K562 (cell line): ENCODE data around the gene PELI2. TPM values are rescaled to one million over a fixed set of nuclear protein-coding genes. Genes with fewer than 3 reads are reported as not detected.

Experiments
- ATAC-seq: fragments of 200-7000 bp; cut with Tn5 transposase; 3 replicates; pipeline ENCODE4 v1.9.1; 2020; ENCODE audit warnings: moderate library complexity
- BruUV-seq: library from RNA; stranded (reverse); fragments of 400-500 nt; replicated peaks from 2 replicates; lab custom pipeline; 2021; lab: Mats Ljungman, UMichigan
- CTCF ChIA-PET: fragments of 300-600 bp; formaldehyde crosslinking; extraction: SDS; loops from one replicate; lab custom pipeline; 2021; ENCODE audit warnings: low intra/inter-chr PET ratio; lab: Yijun Ruan, JAX
- POLR2A ChIA-PET: fragments of 300-600, 350-650 bp; sonication (Branson Sonifier 250); formaldehyde crosslinking; extraction: SDS; loops from one replicate; lab custom pipeline; 2021; ENCODE audit warnings: antibody characterized with exemption, inconsistent platforms; lab: Yijun Ruan, JAX
- DNase-seq, 4 experiments: peaks; one replicate each; pipeline versions ENCODE4 v3.0.0 to v3.0.0-alpha.2; 2011 to 2018; ENCODE audit warnings: low spot score in 3 of 4, mixed read lengths in 3 of 4; ENCODE audit errors: extremely low read depth in 1 of 4
- FAIRE-seq: peaks from 2 replicates; lab custom pipeline; 2011; peaks lifted over from hg19 to GRCh38; lab: Jason Lieb, UNC
- H2AFZ ChIP-seq: 2 replicates; pipeline ENCODE4 v1.6.0; 2011; ENCODE audit warnings: low read depth, low read length, control low read depth, inconsistent platforms
- H3K27ac ChIP-seq: fragments of 200-600 bp; 3 replicates; pipeline ENCODE4 v1.8.0; 2011; ENCODE audit warnings: low read depth, mild to moderate bottlenecking, control low read depth, inconsistent platforms, low read length, moderate library complexity, mixed read lengths; ENCODE audit errors: extremely low read depth
- H3K27me3 ChIP-seq, 2 experiments: fragments of 300-600 bp in 1 of 2; 2 replicates in 1 of 2; 3 replicates in 1 of 2; pipeline versions ENCODE4 v1.6.0 to v1.8.0; 2011; ENCODE audit warnings: inconsistent platforms in 2 of 2, low read length in 2 of 2, mild to moderate bottlenecking in 1 of 2, mixed read lengths in 1 of 2, moderate library complexity in 1 of 2; ENCODE audit not compliant: control insufficient read depth in 2 of 2, insufficient read depth in 2 of 2
- H3K36me3 ChIP-seq: fragments of 300-600 bp; 3 replicates; pipeline ENCODE4 v1.8.0; 2011; ENCODE audit warnings: mild to moderate bottlenecking, low read length, inconsistent platforms; ENCODE audit not compliant: control insufficient read depth, insufficient read depth
- H3K4me1 ChIP-seq, 2 experiments: fragments of 200-600 bp in 1 of 2; replicated peaks in 1 of 2; 2 replicates in 1 of 2; 3 replicates in 1 of 2; pipeline versions ENCODE4 v1.5.1 to v1.8.0; 2011; ENCODE audit warnings: inconsistent platforms in 2 of 2, low read length in 2 of 2, mild to moderate bottlenecking in 1 of 2, mixed read lengths in 1 of 2, moderate library complexity in 1 of 2; ENCODE audit not compliant: control insufficient read depth in 2 of 2, insufficient read depth in 2 of 2
- H3K4me2 ChIP-seq: 2 replicates; pipeline ENCODE4 v1.6.1; 2011; ENCODE audit warnings: low read length, control low read depth, inconsistent platforms, mixed read lengths; ENCODE audit not compliant: insufficient read depth
- H3K4me3 ChIP-seq: fragments of 200-600 bp; sonication (generic), shearing (Covaris generic); 2 replicates; pipeline ENCODE4 v1.5.1; 2016; ENCODE audit warnings: control low read depth, inconsistent platforms
- H3K79me2 ChIP-seq: fragments of 200-600 bp; 3 replicates; pipeline ENCODE4 v1.8.0; 2011; ENCODE audit warnings: low read length, inconsistent platforms; ENCODE audit not compliant: control insufficient read depth, insufficient read depth
- H3K9ac ChIP-seq, 2 experiments: 2 replicates each; pipeline versions ENCODE4 v1.6.0 to v1.6.1; 2011; ENCODE audit warnings: low read depth in 2 of 2, low read length in 2 of 2, control low read depth in 1 of 2, inconsistent platforms in 1 of 2, mild to moderate bottlenecking in 1 of 2, mixed read lengths in 1 of 2; ENCODE audit not compliant: insufficient read depth in 1 of 2
- H3K9me1 ChIP-seq: one replicate; pipeline ENCODE4 v1.6.0; 2011; ENCODE audit warnings: inconsistent platforms, mild to moderate bottlenecking, low read length, moderate library complexity; ENCODE audit not compliant: control insufficient read depth, insufficient read depth
- H3K9me3 ChIP-seq: replicated peaks from 2 replicates; pipeline ENCODE4 v1.5.1; 2011; ENCODE audit warnings: low read depth, low read length, inconsistent platforms; ENCODE audit not compliant: control insufficient read depth, insufficient read depth
- H4K20me1 ChIP-seq: replicated peaks from 2 replicates; pipeline ENCODE4 v1.6.1; 2011; ENCODE audit warnings: low read length, inconsistent platforms, mixed read lengths; ENCODE audit not compliant: control insufficient read depth, insufficient read depth
- CXXC5 ChIP-seq: fragments of 250-450 bp; sonication (Bioruptor Pico); IDR thresholded peaks from 2 replicates; pipeline ENCODE4 v1.8.0; 2022; ENCODE audit warnings: inconsistent platforms, mild to moderate bottlenecking, moderate library complexity
- E2F6 ChIP-seq, 2 experiments: IDR thresholded peaks; 2 replicates each; pipeline ENCODE4 v1.6.1; 2011; ENCODE audit warnings: borderline replicate concordance in 1 of 2, control low read depth in 1 of 2, low read depth in 1 of 2, low read length in 1 of 2, mild to moderate bottlenecking in 1 of 2, mixed read lengths in 1 of 2, moderate library complexity in 1 of 2; ENCODE audit not compliant: insufficient read depth in 1 of 2, insufficient read length in 1 of 2, poor library complexity in 1 of 2, severe bottlenecking in 1 of 2; ENCODE audit errors: extremely low read depth in 1 of 2
- HDAC3 ChIP-seq: fragments of 450-650 bp; IDR thresholded peaks from 2 replicates; pipeline ENCODE4 v1.6.1; 2018; ENCODE audit warnings: borderline replicate concordance, mild to moderate bottlenecking, moderate library complexity; ENCODE audit not compliant: partially characterized antibody
- HIVEP1 ChIP-seq: fragments of 250-450 bp; sonication (Bioruptor Pico); IDR thresholded peaks from 2 replicates; pipeline ENCODE4 v1.4.0; 2020; ENCODE audit warnings: mild to moderate bottlenecking
- JUNB ChIP-seq: fragments of 450-650 bp; formaldehyde crosslinking; conservative IDR thresholded peaks from 2 replicates; pipeline ENCODE4 v1.4.0; 2020; ENCODE audit warnings: mild to moderate bottlenecking
- MAFG ChIP-seq: fragments of 450-650 bp; conservative IDR thresholded peaks from 2 replicates; pipeline ENCODE4 v1.6.1; 2016; ENCODE audit warnings: missing genetic modification characterization, missing compliant biosample characterization
- NUFIP1 ChIP-seq: fragments of 450-650 bp; IDR thresholded peaks from 2 replicates; pipeline ENCODE4 v1.6.1; 2018; ENCODE audit not compliant: partially characterized antibody
- RBBP5 ChIP-seq: fragments of 200-600 bp; sonication (generic); IDR thresholded peaks from 2 replicates; pipeline ENCODE4 v1.6.1; 2012; ENCODE audit warnings: borderline replicate concordance, mild to moderate bottlenecking, low read length, control low read depth, inconsistent platforms; ENCODE audit not compliant: insufficient read depth, poor library complexity, severe bottlenecking
- SMARCC2 ChIP-seq: fragments of 450-650 bp; IDR thresholded peaks from 2 replicates; pipeline ENCODE4 v1.6.1; 2017; ENCODE audit warnings: antibody characterized with exemption, moderate library complexity, mild to moderate bottlenecking, low read depth
- SP1 ChIP-seq: sonication (generic); formaldehyde crosslinking; IDR thresholded peaks from 2 replicates; pipeline ENCODE4 v1.8.1; 2022; ENCODE audit warnings: mild to moderate bottlenecking, missing genetic modification reagents
- TCF3 ChIP-seq: sonication (generic); formaldehyde crosslinking; IDR thresholded peaks from 2 replicates; pipeline ENCODE4 v1.4.0; 2020; ENCODE audit warnings: mild to moderate bottlenecking, missing genetic modification reagents
- TFAM ChIP-seq: fragments of 250-450 bp; sonication (Bioruptor Pico); conservative IDR thresholded peaks from 2 replicates; pipeline ENCODE4 v1.5.0; 2021; ENCODE audit warnings: mild to moderate bottlenecking, moderate library complexity
- YBX1 ChIP-seq: fragments of 450-650 bp; IDR thresholded peaks from 2 replicates; pipeline ENCODE4 v1.7.1; 2016; ENCODE audit warnings: mild to moderate bottlenecking
- ZNF23 ChIP-seq: fragments of 250-450 bp; sonication (Bioruptor Pico); IDR thresholded peaks from 2 replicates; pipeline ENCODE4 v1.4.0; 2020; ENCODE audit warnings: mild to moderate bottlenecking
- WGBS: fragments of 100-300 bp; shearing (Covaris generic); methylation state at CpG from one replicate; pipeline ENCODE4 v1.1.6; 2016; ENCODE audit warnings: low coverage, mixed read lengths; ENCODE audit not compliant: insufficient coverage; ENCODE audit errors: missing lambda C conversion rate; 5-methylcytosine and 5-hydroxymethylcytosine counted together
- in situ Hi-C: fragments of 300-500 bp; cut with MboI; formaldehyde crosslinking; loops from 4 replicates; pipeline ENCODE4 v1.15.0; 2018; ENCODE audit warnings: inconsistent platforms, mixed read lengths
- intact Hi-C: fragments of 100-400 bp; cut with micrococcal nuclease; formaldehyde crosslinking; loops from 2 replicates; pipeline ENCODE4 v1.14.2; 2022
- polyA plus RNA-seq, 8 experiments: library from polyadenylated mRNA; depleted of rRNA in 4 of 8; stranded (reverse) in 5 of 8; unstranded in 3 of 8; fragments of >200 nt; fragmentation: Nextera tagmentation in 2 of 8; fragmentation: Illumina TruSeq in 1 of 8; extraction: Ambion mirVana in 2 of 8; extraction: Trizol in 1 of 8; gene quantifications; 2 replicates each; pipeline versions ENCODE4 v1.2.1 to v1.2.3, GENCODE V29; 2011 to 2014; ENCODE audit warnings: inconsistent platforms in 1 of 8, missing spikeins in 1 of 8
- total RNA-seq, 7 experiments: library from RNA; depleted of rRNA in 6 of 7; stranded (reverse); fragments of >200 nt in 6 of 7; fragmentation: Illumina TruSeq in 2 of 7; extraction: Trizol in 2 of 7; gene quantifications; 2 replicates each; pipeline versions ENCODE4 v1.2.1 to v1.2.3, GENCODE V29; 2011 to 2021; ENCODE audit warnings: low replicate concordance in 1 of 7

PELI2 gene
- total and polyA plus RNA-seq, 9 of the 15 experiments (the other 6 are each of a cell fraction or from before 2014, with no cell fraction given): 0.20 to 1.5 (median 0.44) TPM

GRCh38 chr14:56273951-56274350 lies 155.7 kb downstream of the PELI2 start:
- H3K4me1 ChIP-seq: no peaks in the 10 kb centered on the region
- H3K9me3 ChIP-seq: no peaks in the 10 kb centered on the region
- no peak for FAIRE-seq
- BruUV-seq: no TSS peak
- 7% methylated on average over 6 of the region's 6 CpGs for WGBS
- in situ Hi-C loops: no loop called here
- no peaks in the 10 kb centered on the region for H4K20me1 ChIP-seq
- no peaks in the 10 kb centered on the region for H3K9me1 ChIP-seq
- H3K79me2 ChIP-seq: no peaks in the 10 kb centered on the region
- DNase-seq: no peak
- no peak overlapping the region for H3K27ac ChIP-seq
- H2AFZ ChIP-seq: no peak overlapping the region
- no peak overlapping the region for H3K4me3 ChIP-seq
- ChIA-PET POLR2A (interaction anchor here (1.0 kb wide), 1 partner anchor 16 kb away, joined by 3 read pairs; no protein-coding TSS in a partner anchor), CTCF (no interaction called here)
- intact Hi-C loops: no loop called here
- no peaks in the 10 kb centered on the region; a peak in 1 of 5 replicates for H3K27me3 ChIP-seq
- no peak for TF ChIP-seq E2F6 (IDR thresholded peaks at IDR 0.05; ENCODE audit: borderline replicate concordance in 1 of 2, extremely low read depth in 1 of 2, insufficient read depth in 1 of 2, insufficient read length in 1 of 2, low read depth in 1 of 2, low read length in 1 of 2, poor library complexity in 1 of 2, severe bottlenecking in 1 of 2)
- no peak for TF ChIP-seq MAFG (tag)
- TF ChIP-seq JUNB (CRISPR knock-in tag): no peak
- no peak for TF ChIP-seq HIVEP1 (CRISPR knock-in tag)
- TF ChIP-seq HDAC3: no peak
- no peak for TF ChIP-seq TFAM (CRISPR knock-in tag)
- TF ChIP-seq TCF3 (CRISPR knock-in tag): no peak
- TF ChIP-seq CXXC5 (CRISPR knock-in tag): no peak
- TF ChIP-seq ZNF23: no peak
- no peak for TF ChIP-seq YBX1
- no peak for TF ChIP-seq SMARCC2
- TF ChIP-seq SP1 (CRISPR knock-in tag): no peak
- TF ChIP-seq NUFIP1: no peak
- no peak for TF ChIP-seq RBBP5
- no peaks in the 10 kb centered on the region for H3K36me3 ChIP-seq
- H3K9ac ChIP-seq: no peak overlapping the region
- no peak overlapping the region for H3K4me2 ChIP-seq
- no peak for ATAC-seq
